Mucosa of stomach (tissue), 1 donor: ENCODE measurements around the gene OR51A2.

ENCODE experiments used
- H3K27me3 ChIP-seq: one replicate; pipeline ENCODE4 v1.7.0; 2013; ENCODE audit warnings: mild to moderate bottlenecking, low read length; ENCODE audit not compliant: control insufficient read depth, insufficient read depth
- H3K36me3 ChIP-seq: one replicate; pipeline ENCODE4 v1.7.0; 2013; ENCODE audit warnings: low read length; ENCODE audit not compliant: control insufficient read depth, insufficient read depth
- H3K4me1 ChIP-seq: one replicate; pipeline ENCODE4 v1.7.0; 2013; ENCODE audit warnings: mild to moderate bottlenecking, low read length; ENCODE audit not compliant: control insufficient read depth, insufficient read depth
- H3K4me3 ChIP-seq: one replicate; pipeline ENCODE4 v1.7.0; 2013; ENCODE audit warnings: low read length
- H3K9ac ChIP-seq: one replicate; pipeline ENCODE4 v1.7.0; 2013; ENCODE audit warnings: mild to moderate bottlenecking, low read length, moderate library complexity
- H3K9me3 ChIP-seq: one replicate; pipeline ENCODE4 v1.7.0; 2013; ENCODE audit warnings: mild to moderate bottlenecking, low read length, moderate library complexity; ENCODE audit not compliant: control insufficient read depth
- donor health status: Pancreatic carcinoma.

Gene OR51A2

DNA sequence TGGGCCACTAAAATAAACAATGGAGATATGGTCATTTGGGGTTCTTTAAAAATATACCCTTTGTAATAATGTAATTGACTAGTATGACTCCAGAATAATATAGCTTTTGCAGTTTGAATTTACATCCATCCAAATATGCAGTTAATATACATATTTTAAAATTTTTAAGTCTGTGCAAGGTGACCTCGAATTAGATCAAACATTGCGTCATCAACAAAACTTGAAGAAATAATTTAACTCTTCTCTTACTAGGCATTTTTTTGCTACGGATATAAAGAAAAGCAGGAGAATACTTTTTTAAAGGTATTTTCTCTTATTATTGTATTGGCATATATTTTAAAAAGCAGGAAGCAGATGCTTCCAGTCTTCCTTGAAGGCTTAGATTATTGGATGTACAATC is 18.8 kb downstream of the OR51A2 start:
- H3K27me3 ChIP-seq = no peaks in the 10 kb centered on the region
- no peaks in the 10 kb centered on the region for H3K9me3 ChIP-seq
- H3K36me3 ChIP-seq = no peaks in the 10 kb centered on the region
- no peak overlapping the region for H3K4me3 ChIP-seq
- no peak overlapping the region for H3K9ac ChIP-seq
- H3K4me1 ChIP-seq = no peaks in the 10 kb centered on the region

DNA sequence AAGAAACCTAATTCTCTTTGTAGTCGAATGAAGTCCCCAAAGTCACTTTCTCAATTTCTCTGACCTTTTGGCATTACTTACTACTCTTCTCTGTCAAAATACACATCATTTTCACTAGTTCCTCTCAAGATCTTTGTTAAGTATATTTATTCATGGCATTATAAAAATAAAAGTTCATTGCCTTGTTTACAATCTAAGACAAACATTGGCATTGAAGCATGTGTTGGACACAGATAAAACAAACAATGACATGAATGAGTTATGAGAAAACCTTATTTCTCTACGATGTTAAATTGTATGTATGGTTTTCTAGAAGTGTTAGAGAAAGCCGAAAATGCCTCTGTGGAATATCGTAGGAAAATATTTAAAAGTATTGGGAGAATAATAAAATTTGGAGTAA is 22.8 kb downstream of the OR51A2 start:
- H3K4me3 ChIP-seq = no peak overlapping the region
- H3K4me1 ChIP-seq = no peaks in the 10 kb centered on the region
- H3K27me3 ChIP-seq = no peaks in the 10 kb centered on the region
- H3K36me3 ChIP-seq = no peaks in the 10 kb centered on the region
- no peak overlapping the region for H3K9ac ChIP-seq
- no peaks in the 10 kb centered on the region for H3K9me3 ChIP-seq

DNA sequence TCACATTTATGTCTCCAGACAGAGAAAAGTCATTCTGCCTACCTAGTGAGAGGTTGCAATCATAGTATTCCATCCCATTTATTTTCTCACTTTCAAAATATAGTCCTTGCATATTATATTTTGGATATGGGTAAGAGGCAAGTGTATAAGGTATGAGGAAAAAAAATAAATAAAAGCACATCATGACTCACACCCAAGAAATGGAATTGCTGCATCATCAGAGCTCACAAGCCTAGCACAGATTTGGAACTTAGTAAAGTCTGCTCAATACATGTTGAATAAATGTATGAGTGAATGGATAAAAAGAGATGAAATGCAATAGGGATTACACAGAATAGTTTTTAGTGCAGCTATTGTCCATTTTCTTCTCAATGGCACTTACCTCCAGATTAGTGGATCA is 28.9 kb downstream of the OR51A2 start:
- Histone ChIP-seq H3K36me3 (no peaks in the 10 kb centered on the region), H3K27me3 (no peaks in the 10 kb centered on the region), H3K4me3 (no peak overlapping the region), H3K4me1 (no peaks in the 10 kb centered on the region), H3K9ac (no peak overlapping the region), H3K9me3 (no peaks in the 10 kb centered on the region)

DNA sequence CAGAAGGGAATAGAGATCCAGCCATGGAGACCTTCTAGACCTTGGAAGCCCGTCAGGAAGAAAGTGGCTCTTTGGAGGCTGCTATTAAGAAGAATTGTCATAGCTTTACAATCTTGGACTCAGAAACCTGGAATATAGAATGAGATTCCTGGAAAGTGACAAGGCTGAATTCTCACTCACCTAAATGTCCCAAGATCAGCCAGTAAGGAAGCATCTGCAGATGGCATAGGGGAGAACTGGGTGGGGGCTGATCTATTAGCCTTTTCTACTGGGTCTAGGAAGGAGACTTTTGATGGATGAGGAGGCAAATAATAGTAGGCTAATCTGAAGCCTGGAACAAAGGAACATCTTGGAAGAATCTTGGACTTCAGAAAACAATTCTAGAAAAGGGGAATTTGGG is 31.3 kb downstream of the OR51A2 start, which contains the start of gene OR51G1:
OR51G1 (minus strand) TSS at position 101 of the 400 bp plus-strand sequence; CDS start at position 101, 0 bp downstream.
- H3K4me3 ChIP-seq = no peak within 1 kb of the TSS
- no peaks in the 10 kb centered on the region for H3K9me3 ChIP-seq
- no peaks in the 10 kb centered on the region for H3K4me1 ChIP-seq
- H3K27me3 ChIP-seq = no peaks in the 10 kb centered on the region
- H3K36me3 ChIP-seq = no peaks in the 10 kb centered on the region
- no peak within 1 kb of the TSS for H3K9ac ChIP-seq

DNA sequence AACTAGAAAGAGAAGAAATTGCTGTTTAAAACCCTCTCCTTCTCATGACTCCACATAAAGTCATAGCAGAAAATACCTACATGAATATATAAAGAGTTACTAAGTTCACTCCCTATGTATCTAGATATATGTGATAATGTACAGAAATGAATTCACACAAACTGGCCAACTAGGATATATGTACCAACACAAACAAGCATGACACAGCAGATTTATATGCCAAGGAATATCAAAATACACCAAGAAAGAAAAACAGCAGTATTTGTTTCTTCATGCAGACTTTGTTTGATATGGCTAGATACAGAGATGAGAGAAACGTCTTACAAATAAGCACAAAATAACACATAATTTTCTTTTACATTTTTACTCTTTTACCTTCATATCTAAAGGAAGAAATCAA is 33.2 kb downstream of the OR51A2 start:
- no peak overlapping the region for H3K9ac ChIP-seq
- H3K4me3 ChIP-seq = no peak overlapping the region
- no peaks in the 10 kb centered on the region for H3K36me3 ChIP-seq
- no peaks in the 10 kb centered on the region for H3K9me3 ChIP-seq
- no peaks in the 10 kb centered on the region for H3K4me1 ChIP-seq
- no peaks in the 10 kb centered on the region for H3K27me3 ChIP-seq

DNA sequence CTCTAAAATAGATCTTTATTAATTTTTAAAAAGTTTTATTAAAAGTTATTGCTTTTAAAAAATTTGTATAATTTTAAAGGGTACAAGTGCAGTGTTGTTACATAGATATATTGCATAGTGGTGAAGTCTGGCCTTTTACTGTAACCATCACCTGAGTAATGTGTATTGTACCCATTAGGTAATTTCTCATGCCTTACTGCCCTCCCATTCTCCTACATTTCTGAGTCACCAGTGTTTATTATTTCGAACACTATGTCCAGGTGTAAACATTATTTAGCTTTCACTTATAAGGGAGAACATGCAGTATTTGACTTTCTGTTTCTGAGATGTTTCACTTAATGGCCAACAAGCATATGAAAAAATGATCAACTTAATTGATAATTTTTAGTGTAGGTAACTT is 33.7 kb downstream of the OR51A2 start:
- Histone ChIP-seq H3K4me3 (no peak overlapping the region), H3K36me3 (no peaks in the 10 kb centered on the region), H3K9ac (no peak overlapping the region), H3K4me1 (no peaks in the 10 kb centered on the region), H3K9me3 (no peaks in the 10 kb centered on the region), H3K27me3 (no peaks in the 10 kb centered on the region)

DNA sequence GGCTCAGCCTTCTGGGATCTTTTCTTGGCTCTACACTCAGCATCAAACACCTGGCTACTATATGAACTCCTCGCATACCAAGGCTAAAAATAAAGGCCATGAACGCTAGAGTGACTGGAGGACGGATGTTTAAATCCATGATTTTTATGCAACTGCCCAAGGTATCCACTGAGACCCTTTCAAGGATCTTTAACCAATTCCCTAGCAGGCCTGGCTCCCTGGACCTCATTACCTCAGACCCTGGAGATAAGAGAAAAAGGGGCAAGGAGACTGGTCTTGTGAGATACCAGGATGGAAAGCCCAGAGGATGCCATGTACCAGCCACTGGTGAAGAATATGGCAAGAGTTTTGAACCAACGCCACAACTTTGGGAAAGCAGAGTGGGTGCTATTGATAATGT is 36.3 kb downstream of the OR51A2 start, which contains the start of gene OR51G2:
OR51G2 (minus strand) TSS at position 101 of the 400 bp plus-strand sequence. CDS start 3,687 bp downstream, outside the sequence.
- Histone ChIP-seq H3K9ac (no peak within 1 kb of the TSS), H3K4me1 (no peaks in the 10 kb centered on the region), H3K36me3 (no peaks in the 10 kb centered on the region), H3K4me3 (no peak within 1 kb of the TSS), H3K9me3 (no peaks in the 10 kb centered on the region), H3K27me3 (no peaks in the 10 kb centered on the region)

DNA sequence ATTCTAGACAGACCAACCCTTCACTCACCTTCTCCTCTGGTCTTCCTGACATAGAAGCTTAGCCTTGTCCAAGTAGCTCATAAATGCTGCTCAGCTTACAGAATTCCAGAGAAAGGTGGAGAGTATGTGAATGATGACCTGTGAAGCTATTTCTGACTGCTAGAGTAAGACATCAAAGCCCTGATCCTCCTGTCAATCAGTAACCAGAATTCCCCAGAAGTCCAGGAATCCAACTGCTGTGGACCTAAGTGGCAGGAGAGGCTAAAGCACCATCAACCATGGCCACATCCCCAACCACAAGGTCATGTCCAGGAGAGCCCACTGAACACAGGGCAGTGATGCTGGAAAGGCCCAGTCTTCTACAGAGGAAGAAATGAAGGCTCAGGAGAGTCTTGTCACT is 38.9 kb downstream of the OR51A2 start:
- Histone ChIP-seq H3K36me3 (no peaks in the 10 kb centered on the region), H3K27me3 (no peaks in the 10 kb centered on the region), H3K9ac (no peak overlapping the region), H3K9me3 (no peaks in the 10 kb centered on the region), H3K4me3 (no peak overlapping the region), H3K4me1 (no peaks in the 10 kb centered on the region)
